Measurements from ENCODE around the gene TRIM47. TPM values are rescaled to one million over a fixed set of nuclear protein-coding genes. Genes with fewer than 3 reads are reported as not detected.

Gene TRIM47
- total RNA-seq, 2 donors from 2014 or later: 1.6 to 2.7 TPM

GRCh38 chr17:75899767-75900468, 21.5 kb upstream of the TRIM47 start:
- Histone ChIP-seq H3K9ac (ENCODE audit: extremely low read depth, low read length, poor library complexity, severe bottlenecking) (no peak overlapping the region), H3K27me3 (ENCODE audit: control insufficient read depth, insufficient read depth, low read length, poor library complexity, severe bottlenecking) (no peaks in the 10 kb centered on the region), H3K27ac (ENCODE audit: low read depth, low read length) (no peak overlapping the region), H3K4me3 (ENCODE audit: low read length) (no peak overlapping the region), H3K9me3 (ENCODE audit: control insufficient read depth, low read length) (no peaks in the 10 kb centered on the region), H3K36me3 (ENCODE audit: control insufficient read depth, insufficient read depth, low read length) (peaks cover 43% of the 10 kb centered on the region), H3K4me1 (ENCODE audit: control insufficient read depth, insufficient read depth, low read length) (peaks cover 9% of the 10 kb centered on the region)
- Mint-ChIP-seq H3K27ac (no peak overlapping the region), H3K4me1 (peaks cover 15% of the 10 kb centered on the region), H3K36me3 (ENCODE audit: low read depth) (peaks cover 28% of the 10 kb centered on the region), H3K9me3 (no peaks in the 10 kb centered on the region), H3K27me3 (ENCODE audit: insufficient read depth) (no peaks in the 10 kb centered on the region), H3K4me3 (no peak overlapping the region)
- TF ChIP-seq CTCF (conservative IDR thresholded peaks at IDR 0.05): no peak
- DNase-seq: peak; percentile 49
- 93 to 96% methylated on average over 23 of the region's 23 CpGs for WGBS, 2 experiments (ENCODE audit: insufficient coverage in 1 of 2, insufficient read length in 1 of 2)

GRCh38 chr17:75899353-75899752, 21.0 kb upstream of the TRIM47 start:
- H3K4me1 Mint-ChIP-seq: peaks cover 17% of the 10 kb centered on the region
- H3K27me3 Mint-ChIP-seq (ENCODE audit: insufficient read depth): no peaks in the 10 kb centered on the region
- H3K36me3 Mint-ChIP-seq (ENCODE audit: low read depth): peaks cover 28% of the 10 kb centered on the region
- no peak overlapping the region for H3K4me3 Mint-ChIP-seq
- peaks cover 43% of the 10 kb centered on the region for H3K36me3 ChIP-seq (ENCODE audit: control insufficient read depth, insufficient read depth, low read length)
- no peaks in the 10 kb centered on the region for H3K9me3 ChIP-seq (ENCODE audit: control insufficient read depth, low read length)
- H3K27ac ChIP-seq (ENCODE audit: low read depth, low read length): no peak overlapping the region
- H3K9me3 Mint-ChIP-seq: no peaks in the 10 kb centered on the region
- H3K4me1 ChIP-seq (ENCODE audit: control insufficient read depth, insufficient read depth, low read length): peaks cover 12% of the 10 kb centered on the region
- no peak overlapping the region for H3K27ac Mint-ChIP-seq
- TF ChIP-seq CTCF (conservative IDR thresholded peaks at IDR 0.05): no peak
- H3K9ac ChIP-seq (ENCODE audit: extremely low read depth, low read length, poor library complexity, severe bottlenecking): no peak overlapping the region
- no peaks in the 10 kb centered on the region for H3K27me3 ChIP-seq (ENCODE audit: control insufficient read depth, insufficient read depth, low read length, poor library complexity, severe bottlenecking)
- WGBS, 2 experiments (ENCODE audit: insufficient coverage in 1 of 2, insufficient read length in 1 of 2): 95 to 98% methylated on average over 7 to 13 of the region's 13 CpGs
- no peak overlapping the region for H3K4me3 ChIP-seq (ENCODE audit: low read length)
- DNase-seq: peak; percentile 45

GRCh38 chr17:75898791-75899190, 20.4 kb upstream of the TRIM47 start:
- H3K27ac Mint-ChIP-seq: peak overlapping the region; percentile 39

More at GRCh38 chr17:75898791-75899190, 20.4 kb upstream of the TRIM47 start:
- H3K9me3 ChIP-seq (ENCODE audit: control insufficient read depth, low read length): no peaks in the 10 kb centered on the region
- H3K4me1 Mint-ChIP-seq: peaks cover 22% of the 10 kb centered on the region
- no peak for TF ChIP-seq CTCF (conservative IDR thresholded peaks at IDR 0.05)
- peaks cover 43% of the 10 kb centered on the region for H3K36me3 ChIP-seq (ENCODE audit: control insufficient read depth, insufficient read depth, low read length)
- WGBS, 2 experiments (ENCODE audit: insufficient coverage in 1 of 2, insufficient read length in 1 of 2): 94 to 97% methylated on average over 10 to 16 of the region's 16 CpGs
- no peak overlapping the region for H3K4me3 ChIP-seq (ENCODE audit: low read length)
- no peak for DNase-seq
- H3K27ac ChIP-seq (ENCODE audit: low read depth, low read length): no peak overlapping the region
- H3K4me1 ChIP-seq (ENCODE audit: control insufficient read depth, insufficient read depth, low read length): peaks cover 12% of the 10 kb centered on the region
- H3K27me3 ChIP-seq (ENCODE audit: control insufficient read depth, insufficient read depth, low read length, poor library complexity, severe bottlenecking): no peaks in the 10 kb centered on the region
- H3K9me3 Mint-ChIP-seq: no peaks in the 10 kb centered on the region
- H3K27me3 Mint-ChIP-seq (ENCODE audit: insufficient read depth): no peaks in the 10 kb centered on the region
- no peak overlapping the region for H3K4me3 Mint-ChIP-seq
- no peak overlapping the region for H3K9ac ChIP-seq (ENCODE audit: extremely low read depth, low read length, poor library complexity, severe bottlenecking)
- peaks cover 28% of the 10 kb centered on the region for H3K36me3 Mint-ChIP-seq (ENCODE audit: low read depth)

All from endodermal cell (in vitro differentiated cells).